Peyer's patch (tissue), 4 donors: Measurements from ENCODE around the gene FOXL1. TPM values are rescaled to one million over a fixed set of nuclear protein-coding genes. Genes with fewer than 3 reads are reported as not detected.

ENCODE experiments used
- DNase-seq, 3 donors: peaks; one replicate each; pipeline ENCODE4 v3.0.0-alpha.2; 2017 to 2019
- H3K27ac ChIP-seq, 4 donors: fragments of 200-600 bp; sonication (generic); one replicate each; pipeline ENCODE4 v1.5.1; 2016 to 2019
- H3K27me3 ChIP-seq, 2 donors: fragments of 200-600 bp; sonication (generic); one replicate each; pipeline ENCODE4 v1.5.1; 2019
- H3K36me3 ChIP-seq, 3 donors: fragments of 200-600 bp; sonication (generic); one replicate each; pipeline ENCODE4 v1.5.1; 2016 to 2019
- H3K4me1 ChIP-seq, 4 donors: fragments of 200-600 bp; sonication (generic); one replicate each; pipeline ENCODE4 v1.5.1; 2016 to 2019
- H3K4me3 ChIP-seq, 4 donors: fragments of 200-600 bp; sonication (generic); 1 replicate in 3 of 4; 2 replicates in 1 of 4; pipeline ENCODE4 v1.5.1; 2016 to 2019; ENCODE audit warnings: mild to moderate bottlenecking in 1 of 4
- H3K9me3 ChIP-seq, 4 donors: fragments of 200-600 bp; sonication (generic); one replicate each; pipeline ENCODE4 v1.5.1; 2016 to 2019; ENCODE audit warnings: mild to moderate bottlenecking in 1 of 4
- CTCF ChIP-seq, 6 experiments: fragments of 450-650 bp in 4 of 6; fragments of 200-600 bp in 2 of 6; sonication (generic) in 1 of 6; IDR thresholded peaks; one replicate each; pipeline ENCODE4 v1.5.1; 2017 to 2019; ENCODE audit warnings: antibody characterized with exemption in 6 of 6, mild to moderate bottlenecking in 3 of 6, moderate library complexity in 1 of 6
- POLR2A ChIP-seq, 2 donors: fragments of 450-650 bp; IDR thresholded peaks; one replicate each; pipeline ENCODE4 v1.5.1; 2017; ENCODE audit warnings: antibody characterized with exemption in 2 of 2, mild to moderate bottlenecking in 2 of 2, moderate library complexity in 2 of 2
- total RNA-seq, 4 donors: library from RNA; depleted of rRNA; stranded (reverse); fragments of >200 nt; gene quantifications; one replicate each; pipeline ENCODE4 v1.1.0, GENCODE V29; 2016

Gene FOXL1
- total RNA-seq, 4 donors from 2014 or later: 2.0 to 12.4 (median 3.0) TPM

DNA sequence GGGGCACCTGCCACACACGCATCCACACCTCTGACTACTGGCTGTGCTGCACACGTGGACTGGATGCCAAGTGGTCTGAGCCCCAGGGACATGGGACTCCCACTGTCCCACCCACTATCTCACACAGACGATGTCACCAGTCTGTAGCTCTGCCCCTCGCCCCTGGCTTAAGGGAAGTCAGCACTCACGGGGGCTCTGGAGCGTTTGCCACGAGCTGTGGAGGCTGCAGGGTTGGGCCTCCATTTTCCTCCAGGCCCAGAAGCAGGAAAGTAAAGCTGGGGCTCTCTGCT is 45.9 kb upstream of the FOXL1 start:
- TF ChIP-seq POLR2A (IDR thresholded peaks at IDR 0.05) (no peak), CTCF (IDR thresholded peaks at IDR 0.05) (no peak)
- Histone ChIP-seq H3K36me3 (peaks cover 0 to 13% (median 0%) of the 10 kb centered on the region in 3 donors), H3K27me3 (no peaks in the 10 kb centered on the region), H3K27ac (no peak overlapping the region), H3K4me1 (no peaks in the 10 kb centered on the region), H3K4me3 (no peak overlapping the region), H3K9me3 (no peaks in the 10 kb centered on the region)
- DNase-seq: no peak

GRCh38 chr16:86533076-86533475 is 45.3 kb upstream of the FOXL1 start:
- Histone ChIP-seq H3K4me3 (no peak overlapping the region), H3K36me3 (peaks cover 0 to 19% (median 0%) of the 10 kb centered on the region in 3 donors), H3K27ac (no peak overlapping the region), H3K9me3 (no peaks in the 10 kb centered on the region), H3K27me3 (no peaks in the 10 kb centered on the region), H3K4me1 (no peaks in the 10 kb centered on the region)
- DNase-seq: no peak
- TF ChIP-seq CTCF (IDR thresholded peaks at IDR 0.05) (no peak), POLR2A (IDR thresholded peaks at IDR 0.05) (no peak)

DNA sequence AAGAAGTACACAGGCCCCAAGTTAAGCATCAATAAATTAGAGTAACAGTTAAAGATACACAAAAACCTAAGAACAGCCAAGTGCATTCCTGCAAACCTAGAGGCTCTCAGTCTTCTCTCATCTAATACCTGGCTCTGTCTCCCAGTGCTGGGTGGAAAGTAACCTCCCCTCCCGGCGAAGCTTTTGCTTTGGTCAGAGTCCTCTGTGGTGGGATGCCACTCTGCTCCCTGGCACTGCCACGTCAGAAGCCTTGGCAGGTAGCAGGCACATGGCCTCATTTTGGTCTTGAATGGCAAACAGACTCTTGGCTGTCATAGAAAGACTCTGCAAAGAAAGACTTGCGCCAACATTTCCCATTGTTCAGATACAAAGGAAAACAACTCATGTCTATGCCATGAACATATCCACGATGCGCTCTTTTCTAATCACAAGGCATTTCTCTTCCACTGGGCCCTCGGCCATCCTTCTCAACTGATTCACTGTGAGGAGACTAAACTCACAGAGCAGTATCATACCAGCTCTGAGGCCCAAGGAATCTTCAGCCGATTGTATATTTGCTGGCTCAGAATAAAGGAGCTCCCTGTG is 44.5 kb upstream of the FOXL1 start:
- H3K36me3 ChIP-seq: peaks cover 0 to 27% (median 0%) of the 10 kb centered on the region in 3 donors
- DNase-seq: no peak
- H3K4me3 ChIP-seq: no peak overlapping the region
- no peaks in the 10 kb centered on the region for H3K27me3 ChIP-seq
- no peak overlapping the region for H3K27ac ChIP-seq
- TF ChIP-seq POLR2A (IDR thresholded peaks at IDR 0.05) (no peak), CTCF (IDR thresholded peaks at IDR 0.05) (no peak)
- H3K9me3 ChIP-seq: no peaks in the 10 kb centered on the region
- no peaks in the 10 kb centered on the region for H3K4me1 ChIP-seq

DNA sequence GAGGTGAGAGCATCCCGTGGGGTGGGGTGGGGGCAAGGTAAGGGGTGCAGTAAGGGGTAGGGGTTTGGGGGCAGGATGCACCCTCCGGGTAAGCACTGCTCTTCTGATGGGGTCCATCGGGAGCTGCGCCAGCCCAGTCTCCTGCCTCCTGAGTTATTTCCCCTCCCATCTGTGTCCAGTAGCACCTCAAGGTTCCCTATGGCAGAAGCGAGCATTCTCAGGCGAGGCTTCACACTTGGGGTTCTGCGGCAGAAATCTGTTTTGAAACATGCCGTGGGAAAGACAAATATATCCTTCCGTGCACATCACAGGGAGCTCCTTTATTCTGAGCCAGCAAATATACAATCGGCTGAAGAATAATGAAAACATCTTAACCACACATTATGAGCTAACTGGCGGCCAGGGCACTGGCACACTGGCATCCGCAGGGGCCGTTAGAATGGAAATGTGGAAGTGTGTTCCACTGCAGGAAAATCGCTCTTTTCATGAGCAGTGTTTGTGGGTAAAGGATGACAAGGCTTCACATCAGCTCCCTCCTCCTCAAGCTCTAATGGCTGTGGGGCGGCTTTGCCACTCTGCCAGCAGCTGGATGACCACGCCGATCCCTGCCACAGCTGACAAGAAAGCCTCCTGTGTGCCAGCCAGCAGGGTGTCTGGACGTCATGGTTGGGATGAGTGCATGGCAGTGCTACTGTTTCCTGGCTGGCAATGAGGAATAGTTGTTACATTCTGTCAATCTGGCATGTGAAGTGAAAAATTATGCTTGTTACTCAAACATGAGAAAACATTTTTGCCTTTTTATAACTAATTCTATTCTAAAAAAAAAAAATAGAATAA is 43.4 kb upstream of the FOXL1 start:
- H3K4me3 ChIP-seq: no peak overlapping the region
- no peak overlapping the region for H3K27ac ChIP-seq
- no peak for DNase-seq
- TF ChIP-seq POLR2A (IDR thresholded peaks at IDR 0.05) (no peak), CTCF (IDR thresholded peaks at IDR 0.05) (no peak)
- H3K4me1 ChIP-seq: no peaks in the 10 kb centered on the region
- H3K36me3 ChIP-seq: peaks cover 0 to 38% (median 0%) of the 10 kb centered on the region in 3 donors
- H3K9me3 ChIP-seq: no peaks in the 10 kb centered on the region
- no peaks in the 10 kb centered on the region for H3K27me3 ChIP-seq

- no peak overlapping the region for H3K27ac ChIP-seq
- DNase-seq: no peak
- H3K9me3 ChIP-seq: no peaks in the 10 kb centered on the region
- no peak for TF ChIP-seq CTCF (IDR thresholded peaks at IDR 0.05)
- no peak for TF ChIP-seq POLR2A (IDR thresholded peaks at IDR 0.05)
- no peaks in the 10 kb centered on the region for H3K27me3 ChIP-seq
- no peak overlapping the region for H3K4me3 ChIP-seq
- H3K4me1 ChIP-seq: no peaks in the 10 kb centered on the region
- peaks cover 0 to 54% (median 0%) of the 10 kb centered on the region in 3 donors for H3K36me3 ChIP-seq
Observed at GRCh38 chr16:86536621-86537020, 41.7 kb upstream of the FOXL1 start.
